Measurements from ENCODE around the gene CYP24A1. TPM values are rescaled to one million over a fixed set of nuclear protein-coding genes. Genes with fewer than 3 reads are reported as not detected.

Gene CYP24A1
- total RNA-seq, 1 donor from 2014 or later = not detected

DNA sequence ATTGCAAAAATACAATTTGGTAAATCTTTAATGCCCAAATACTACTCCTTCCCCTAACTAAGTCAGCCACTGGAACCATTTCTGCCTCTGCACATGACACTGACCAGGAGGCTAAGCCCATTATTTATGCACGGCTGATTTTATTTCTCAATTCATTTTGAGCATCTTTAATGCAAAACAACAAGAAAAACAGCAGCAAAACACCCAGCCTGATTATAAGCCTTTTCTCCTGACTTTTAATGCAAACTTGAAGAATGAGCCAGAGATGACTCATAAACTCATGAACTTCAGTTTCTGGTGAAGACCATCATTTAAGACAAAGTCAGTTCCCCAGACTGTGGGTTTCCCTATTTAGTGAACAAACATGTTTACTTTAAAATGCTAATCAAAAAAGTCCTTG, 51.6 kb downstream of the CYP24A1 start:
- Histone ChIP-seq H3K9me3 (replicated peaks) (no peaks in the 10 kb centered on the region), H3K36me3 (no peaks in the 10 kb centered on the region)
- intact Hi-C loops (cut with micrococcal nuclease) = no loop called here

DNA sequence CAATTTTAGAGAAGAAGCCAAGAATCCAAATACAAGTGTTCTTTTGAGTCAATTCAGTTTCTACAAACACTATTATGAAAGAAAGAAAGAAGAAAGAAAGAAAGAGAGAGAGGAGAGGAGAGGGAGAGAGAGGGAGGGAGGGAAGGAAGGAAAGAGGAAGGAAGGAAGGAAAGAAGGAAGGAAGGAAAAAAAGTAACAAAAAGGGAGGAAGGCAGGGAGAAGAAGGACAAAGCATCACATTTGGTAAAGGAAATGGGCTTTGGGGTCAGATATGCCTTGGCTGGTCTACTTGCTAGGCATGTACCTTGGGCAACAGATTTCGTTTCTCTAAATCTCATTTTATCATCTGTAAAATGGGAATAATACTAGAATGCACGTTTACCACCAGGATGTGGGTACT, 54.0 kb downstream of the CYP24A1 start:
- intact Hi-C loops (cut with micrococcal nuclease) = no loop called here
- Histone ChIP-seq H3K4me3 (no peak overlapping the region), H3K4me1 (no peaks in the 10 kb centered on the region), H3K9me3 (replicated peaks) (no peaks in the 10 kb centered on the region), H3K27me3 (ENCODE audit: low read depth) (peaks cover 6% of the 10 kb centered on the region), H3K27ac (replicated peaks) (no peak overlapping the region), H3K36me3 (no peaks in the 10 kb centered on the region)
- no peak for DNase-seq
- TF ChIP-seq, protein P1, sequence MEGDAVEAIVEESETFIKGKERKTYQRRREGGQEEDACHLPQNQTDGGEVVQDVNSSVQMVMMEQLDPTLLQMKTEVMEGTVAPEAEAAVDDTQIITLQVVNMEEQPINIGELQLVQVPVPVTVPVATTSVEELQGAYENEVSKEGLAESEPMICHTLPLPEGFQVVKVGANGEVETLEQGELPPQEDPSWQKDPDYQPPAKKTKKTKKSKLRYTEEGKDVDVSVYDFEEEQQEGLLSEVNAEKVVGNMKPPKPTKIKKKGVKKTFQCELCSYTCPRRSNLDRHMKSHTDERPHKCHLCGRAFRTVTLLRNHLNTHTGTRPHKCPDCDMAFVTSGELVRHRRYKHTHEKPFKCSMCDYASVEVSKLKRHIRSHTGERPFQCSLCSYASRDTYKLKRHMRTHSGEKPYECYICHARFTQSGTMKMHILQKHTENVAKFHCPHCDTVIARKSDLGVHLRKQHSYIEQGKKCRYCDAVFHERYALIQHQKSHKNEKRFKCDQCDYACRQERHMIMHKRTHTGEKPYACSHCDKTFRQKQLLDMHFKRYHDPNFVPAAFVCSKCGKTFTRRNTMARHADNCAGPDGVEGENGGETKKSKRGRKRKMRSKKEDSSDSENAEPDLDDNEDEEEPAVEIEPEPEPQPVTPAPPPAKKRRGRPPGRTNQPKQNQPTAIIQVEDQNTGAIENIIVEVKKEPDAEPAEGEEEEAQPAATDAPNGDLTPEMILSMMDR (IDR thresholded peaks at IDR 0.05; ENCODE audit: borderline replicate concordance) = no peak

More for the DNA sequence above, 51.6 kb downstream of the CYP24A1 start:
- Histone ChIP-seq H3K27me3 (ENCODE audit: low read depth) (no peaks in the 10 kb centered on the region), H3K4me3 (no peak overlapping the region), H3K27ac (replicated peaks) (no peak overlapping the region), H3K4me1 (no peaks in the 10 kb centered on the region)
- TF ChIP-seq, protein P1 (IDR thresholded peaks at IDR 0.05; ENCODE audit: borderline replicate concordance) = no peak
- no peak for DNase-seq

DNA sequence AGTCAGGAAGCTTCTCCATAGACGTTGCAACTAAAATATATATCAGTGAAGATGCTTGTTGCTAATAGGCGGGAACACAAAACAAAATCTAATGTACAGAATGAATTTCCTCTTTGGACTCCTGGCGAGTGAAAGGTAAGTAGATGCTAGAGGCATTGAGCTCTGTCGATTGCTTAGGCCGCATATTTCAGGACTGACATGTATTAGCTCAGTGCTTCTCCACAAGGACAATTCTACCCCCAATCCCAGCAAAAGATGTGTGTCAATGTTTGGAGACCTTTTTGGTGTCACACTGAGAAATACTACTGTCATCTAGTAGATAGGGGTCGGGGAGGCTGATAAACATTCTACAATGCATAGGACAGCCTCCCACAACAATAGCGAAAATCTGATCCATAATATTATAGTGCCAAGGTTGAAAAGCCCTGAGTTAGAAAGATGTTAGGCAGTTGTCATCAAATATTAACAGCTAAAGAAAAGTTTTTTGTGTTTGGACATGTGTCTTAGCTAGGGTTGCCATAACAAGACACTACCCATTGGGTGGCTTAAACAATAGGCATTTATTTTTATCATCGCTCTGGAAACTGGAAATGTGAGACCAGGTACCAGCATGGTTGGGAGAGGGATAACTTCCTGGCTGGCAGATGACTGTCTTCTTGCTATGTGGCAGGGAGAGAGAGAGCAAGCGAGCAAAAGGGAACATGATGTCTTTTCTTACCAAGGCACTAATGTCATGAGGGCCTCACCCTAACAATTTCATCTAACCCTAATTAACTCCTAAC, 55.4 kb downstream of the CYP24A1 start:
- Histone ChIP-seq H3K4me3 (no peak overlapping the region), H3K27me3 (ENCODE audit: low read depth) (peaks cover 12% of the 10 kb centered on the region), H3K4me1 (no peaks in the 10 kb centered on the region), H3K36me3 (no peaks in the 10 kb centered on the region), H3K9me3 (replicated peaks) (no peaks in the 10 kb centered on the region), H3K27ac (replicated peaks) (no peak overlapping the region)
- TF ChIP-seq, protein P1 (IDR thresholded peaks at IDR 0.05; ENCODE audit: borderline replicate concordance) = no peak
- intact Hi-C loops (cut with micrococcal nuclease) = no loop called here
- DNase-seq = no peak

DNA sequence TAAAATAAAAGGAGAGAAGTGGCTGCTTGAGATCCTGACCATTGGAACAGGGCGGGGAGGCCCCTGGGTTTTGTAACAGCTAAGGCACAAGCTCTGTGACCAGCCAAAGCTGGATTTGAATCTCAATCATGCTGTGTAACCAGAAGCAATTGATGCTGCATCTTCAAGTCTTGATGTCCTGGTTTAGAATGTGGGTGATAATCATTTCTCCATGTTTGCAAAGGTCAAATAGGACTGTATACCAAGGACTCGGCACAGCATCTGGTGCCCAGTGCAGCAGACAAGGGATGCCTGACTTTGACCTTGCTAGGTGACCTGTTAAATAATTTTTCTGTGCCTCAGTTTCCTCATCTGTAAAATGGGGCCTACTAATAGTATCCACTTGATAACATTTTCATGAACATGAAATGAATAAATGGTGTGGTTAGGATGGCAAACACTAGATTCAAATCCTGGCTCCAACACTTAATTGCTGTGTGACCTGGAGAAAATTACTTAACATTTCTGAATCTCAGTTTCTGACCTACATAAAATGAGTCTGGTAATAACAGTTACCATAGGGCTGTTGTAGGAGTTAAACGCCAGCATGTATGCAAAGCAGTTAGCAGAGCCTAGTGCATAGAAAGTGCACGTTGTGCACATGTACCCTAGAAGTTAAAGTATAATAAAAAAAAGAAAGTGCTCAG, 57.1 kb downstream of the CYP24A1 start:
- Histone ChIP-seq H3K9me3 (replicated peaks) (no peaks in the 10 kb centered on the region), H3K4me3 (no peak overlapping the region), H3K27ac (replicated peaks) (no peak overlapping the region), H3K4me1 (no peaks in the 10 kb centered on the region), H3K27me3 (ENCODE audit: low read depth) (peaks cover 18% of the 10 kb centered on the region), H3K36me3 (no peaks in the 10 kb centered on the region)
- TF ChIP-seq, protein P1 (IDR thresholded peaks at IDR 0.05; ENCODE audit: borderline replicate concordance) = no peak
- intact Hi-C loops (cut with micrococcal nuclease) = no loop called here
- no peak for DNase-seq

DNA sequence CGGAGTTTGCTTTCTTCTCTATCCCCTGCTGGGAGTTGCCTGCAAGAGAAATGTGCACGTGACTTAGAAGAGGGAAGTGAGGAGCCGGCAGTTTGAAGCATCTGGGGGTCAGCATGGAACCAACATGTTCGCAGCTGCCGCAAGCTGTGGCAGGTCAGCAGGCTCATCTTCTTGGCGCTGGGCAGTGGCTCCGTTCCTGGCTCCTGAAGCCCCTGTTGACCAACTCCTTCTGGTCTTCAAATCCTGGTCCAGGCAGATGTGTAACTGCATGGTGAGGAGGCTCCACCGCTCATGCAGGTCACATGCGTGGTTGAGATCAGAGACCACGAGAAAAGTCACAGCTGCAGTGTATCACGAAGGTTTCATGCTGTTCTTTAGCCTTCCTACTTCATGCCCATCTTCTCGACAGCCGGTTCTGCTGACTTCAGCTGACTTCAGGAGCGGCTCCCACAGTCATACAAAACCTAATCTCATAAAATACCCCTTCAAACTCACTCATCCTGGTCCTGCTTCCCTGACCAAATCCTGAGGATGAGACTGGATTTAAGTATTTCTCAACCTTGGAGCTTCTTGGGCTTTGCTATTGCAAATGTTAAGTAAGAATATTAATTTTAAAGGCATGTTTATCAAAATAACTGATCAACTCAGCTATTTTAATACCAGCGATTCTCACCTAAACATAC, 58.5 kb downstream of the CYP24A1 start:
- Histone ChIP-seq H3K4me1 (no peaks in the 10 kb centered on the region), H3K27ac (replicated peaks) (no peak overlapping the region)

More for the DNA sequence above, 58.5 kb downstream of the CYP24A1 start:
- DNase-seq = no peak
- H3K27me3 ChIP-seq (ENCODE audit: low read depth) = peaks cover 18% of the 10 kb centered on the region
- intact Hi-C loops (cut with micrococcal nuclease) = no loop called here
- no peak overlapping the region for H3K4me3 ChIP-seq
- TF ChIP-seq, protein P1 (IDR thresholded peaks at IDR 0.05; ENCODE audit: borderline replicate concordance) = no peak
- H3K9me3 ChIP-seq (replicated peaks) = no peaks in the 10 kb centered on the region
- no peaks in the 10 kb centered on the region for H3K36me3 ChIP-seq

Data from left ventricle myocardium inferior (tissue), 1 donor.